Hippocampal formation (tissue), 2 donors: ENCODE data around the gene METTL6.
A peak's percentile ranks its signal among the peaks of the same experiment; 100 is the strongest.
"Not testable (repeated sequence)": the region's sequence is repeated elsewhere in the genome, so short reads cannot be mapped to it uniquely, and the experiment has no call there.

Experiments used
- DNase-seq, 2 donors: peaks; one replicate each; lab custom pipeline; 2025; lab: John Stamatoyannopoulos, UW

METTL6 gene

DNA sequence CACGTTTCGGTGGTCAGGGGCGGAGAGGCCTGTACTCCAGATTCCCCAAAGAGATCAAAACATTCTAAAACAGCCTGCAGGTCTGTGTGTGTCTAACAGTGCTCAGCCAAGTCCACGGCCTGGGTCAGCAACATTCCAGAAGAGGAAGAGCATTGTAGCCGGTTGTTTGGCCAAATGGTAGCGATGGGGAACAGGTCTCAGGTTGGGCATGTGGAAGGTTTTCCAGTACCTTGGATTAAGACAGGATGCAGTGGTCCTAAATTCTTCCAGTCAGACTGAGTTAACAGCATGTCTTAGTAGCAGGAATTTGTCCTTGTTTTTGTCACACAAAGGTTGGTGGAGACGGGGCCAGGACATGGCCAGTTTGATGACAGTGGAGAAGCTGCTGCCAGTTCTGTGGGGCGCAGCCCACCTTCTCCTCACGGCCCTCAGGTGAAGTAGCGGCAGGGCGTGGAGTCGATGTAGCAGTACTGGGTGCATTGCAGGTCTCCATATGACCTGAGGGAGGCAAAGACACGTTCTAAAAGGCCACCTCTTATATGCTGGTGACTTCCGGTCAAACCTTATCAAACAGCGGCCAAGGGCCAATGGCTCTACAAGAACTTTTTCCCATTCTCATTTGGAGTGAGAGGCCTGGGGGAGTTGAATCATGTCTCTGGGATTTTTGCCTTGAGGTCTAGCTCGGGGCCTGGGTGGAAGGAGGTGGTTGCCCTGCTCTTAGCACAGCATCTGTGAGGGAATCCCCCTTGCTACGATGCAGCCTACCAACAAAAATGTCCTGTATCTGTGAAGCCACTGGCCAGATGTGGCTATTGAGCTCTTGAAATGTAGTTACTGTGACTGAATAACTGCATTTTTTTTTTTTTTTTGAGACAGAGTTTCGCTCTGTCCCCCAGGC is 24.1 kb upstream of the METTL6 start:
- no peak for DNase-seq

DNA sequence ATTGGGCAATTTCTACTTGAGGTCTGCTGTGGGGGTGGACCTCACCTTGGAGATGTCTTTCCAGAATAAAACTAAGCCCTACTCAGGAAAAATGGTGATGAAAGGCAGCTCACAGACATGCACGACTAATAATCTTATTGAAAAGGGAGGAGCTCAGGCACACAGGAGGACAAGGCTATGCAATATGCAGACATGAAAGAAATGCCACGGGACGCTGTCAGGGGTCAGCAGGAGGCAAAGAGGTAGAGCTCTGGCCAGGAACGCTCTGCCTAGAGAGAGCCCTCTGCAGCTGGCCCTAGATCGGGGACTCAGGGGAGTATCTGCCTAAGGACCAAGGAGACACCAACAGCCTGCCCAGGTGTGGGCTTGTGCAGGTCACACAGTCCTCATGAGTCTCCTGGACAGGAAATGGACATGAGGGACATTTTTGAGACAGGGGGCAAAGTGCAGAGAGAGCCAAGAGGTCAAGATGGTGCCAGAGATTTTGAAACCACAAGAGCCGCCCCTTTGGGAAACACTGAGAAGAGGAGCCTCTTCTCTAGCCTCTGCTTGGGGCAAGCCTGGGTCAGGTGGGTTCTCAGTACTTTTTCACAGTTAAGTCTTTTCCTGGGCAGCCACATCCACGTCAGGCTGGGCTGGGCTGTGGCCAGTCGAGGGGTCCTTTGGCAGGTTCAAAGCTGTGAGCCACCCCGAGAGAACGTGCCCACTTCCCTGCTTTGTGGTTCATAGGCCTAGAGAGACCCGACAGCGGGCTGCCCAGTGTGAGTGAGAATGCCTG is 23.3 kb upstream of the METTL6 start:
- no peak for DNase-seq

DNA sequence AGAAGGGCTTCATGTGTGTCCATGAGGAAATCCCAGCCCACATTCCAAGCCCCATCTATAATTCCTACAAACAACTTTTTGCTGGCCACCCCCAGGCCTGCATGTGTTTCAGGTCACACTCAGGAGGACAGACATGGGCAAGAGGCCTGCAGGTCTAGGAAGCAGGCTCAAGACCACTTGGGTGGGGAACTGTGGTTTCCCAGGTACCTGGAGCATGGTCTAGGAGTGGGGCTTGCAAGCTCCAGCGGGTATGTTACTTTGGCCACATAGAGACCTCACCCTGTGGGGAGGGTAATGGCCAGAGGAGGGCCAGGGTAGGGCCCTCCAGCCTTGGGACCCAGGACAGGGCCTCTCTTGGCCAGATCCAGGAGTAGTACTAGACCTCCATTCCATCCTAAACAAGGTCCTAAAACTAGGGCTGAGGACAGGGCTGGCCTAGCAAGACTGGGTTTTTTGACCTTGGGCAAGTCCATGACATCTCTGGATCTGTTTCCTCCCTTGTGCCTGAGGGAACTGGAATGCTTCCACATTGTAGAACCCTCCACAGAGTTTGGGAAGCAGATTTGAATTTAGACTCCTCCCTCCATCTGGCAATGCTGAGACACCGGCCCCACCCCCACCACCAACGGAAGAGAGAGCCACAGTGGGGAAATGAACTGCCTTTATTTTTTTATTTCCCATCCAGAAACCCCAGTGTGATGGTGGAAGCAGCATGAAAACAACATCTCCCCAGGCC is 22.3 kb upstream of the METTL6 start:
- no peak for DNase-seq

DNA sequence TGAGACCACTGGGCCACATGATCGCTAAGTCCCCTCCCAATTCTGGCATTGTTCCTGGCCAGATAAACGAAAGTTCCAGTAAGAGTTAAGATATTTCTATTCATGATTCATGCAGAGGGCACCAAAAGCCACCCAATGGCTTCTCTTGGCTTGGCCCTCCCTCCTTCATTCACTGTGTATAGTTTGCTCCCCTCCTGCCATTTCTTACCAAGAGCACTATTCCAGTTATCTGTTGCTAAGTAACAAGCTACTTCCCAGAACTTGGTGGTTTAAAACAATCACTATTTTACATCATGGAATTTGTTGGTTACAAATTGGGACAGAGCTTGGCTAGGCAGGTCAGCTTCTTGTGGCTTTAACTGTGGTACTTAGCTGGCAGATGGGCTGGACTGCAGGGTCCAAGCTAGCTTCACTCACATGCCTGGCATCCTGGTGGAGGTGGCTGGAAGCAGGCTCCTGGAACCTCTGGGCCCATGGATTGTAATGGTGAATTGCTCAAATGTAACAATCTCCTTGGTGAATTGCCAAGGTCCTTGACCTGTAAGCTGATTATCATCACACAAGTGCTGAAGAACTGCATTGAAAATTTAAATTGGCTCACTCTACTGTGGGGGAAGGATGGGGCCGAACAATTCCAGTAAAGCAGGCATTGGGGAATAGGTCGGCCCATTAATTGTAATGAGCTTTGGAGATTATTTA is 16.6 kb upstream of the METTL6 start:
- no peak for DNase-seq

DNA sequence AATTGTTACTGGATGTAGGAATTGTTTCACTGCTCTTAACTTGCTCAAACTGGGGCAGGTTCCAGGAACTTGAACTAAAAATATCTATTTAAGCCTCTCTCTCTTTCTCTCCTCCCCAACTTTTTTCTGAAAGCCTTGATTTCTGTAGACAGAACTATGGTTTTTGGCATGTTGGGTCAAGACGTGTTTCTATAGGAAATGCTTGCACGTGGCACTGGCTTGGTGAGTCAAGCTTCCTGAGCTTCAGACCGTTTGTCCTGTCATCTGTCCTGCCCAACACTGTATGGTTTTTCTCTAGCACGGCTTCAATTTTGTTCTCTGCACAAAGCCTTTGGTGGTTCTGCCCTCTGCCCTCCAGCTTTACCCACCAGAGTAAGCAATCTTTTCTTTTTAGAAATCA is 13.5 kb upstream of the METTL6 start:
- no peak for DNase-seq

DNA sequence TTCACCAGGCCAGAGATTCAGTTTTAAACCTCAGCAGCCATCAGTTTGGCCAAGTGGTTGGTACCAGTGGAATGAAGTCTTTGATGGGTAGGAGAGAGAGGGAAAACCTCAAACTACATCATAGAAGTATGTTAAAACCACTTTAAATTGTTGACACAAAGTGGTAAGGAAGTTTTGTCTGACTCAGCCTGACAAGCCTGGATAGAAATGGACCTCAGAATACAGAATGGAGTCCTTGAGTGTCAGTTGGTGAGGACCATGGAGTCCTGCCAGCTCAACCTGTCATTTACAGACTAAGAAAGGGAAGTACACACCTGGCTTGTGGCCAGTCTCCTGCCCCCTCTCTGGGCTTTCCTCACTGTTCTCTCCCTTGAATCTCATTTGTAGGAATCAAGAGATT is 12.1 kb upstream of the METTL6 start:
- no peak for DNase-seq

DNA sequence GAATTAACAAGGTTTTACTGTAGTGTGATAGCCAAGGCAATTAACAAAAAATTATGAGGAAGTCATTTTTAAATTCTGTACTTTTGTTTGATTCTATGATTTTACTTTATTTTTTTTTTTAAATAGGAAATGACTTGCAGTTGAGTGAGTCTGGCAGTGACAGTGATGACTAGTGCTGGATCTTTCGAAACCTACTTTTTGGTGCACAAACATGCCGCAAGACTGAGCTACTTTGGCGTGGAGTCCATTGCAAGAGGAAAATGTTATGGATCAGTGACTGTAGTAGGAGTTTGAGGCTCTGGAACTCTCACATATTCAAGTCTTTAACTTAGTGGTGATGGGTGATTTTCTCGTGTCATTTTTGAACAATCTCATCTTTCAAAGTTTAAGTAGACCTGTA is 11.6 kb upstream of the METTL6 start:
- DNase-seq = no peak

DNA sequence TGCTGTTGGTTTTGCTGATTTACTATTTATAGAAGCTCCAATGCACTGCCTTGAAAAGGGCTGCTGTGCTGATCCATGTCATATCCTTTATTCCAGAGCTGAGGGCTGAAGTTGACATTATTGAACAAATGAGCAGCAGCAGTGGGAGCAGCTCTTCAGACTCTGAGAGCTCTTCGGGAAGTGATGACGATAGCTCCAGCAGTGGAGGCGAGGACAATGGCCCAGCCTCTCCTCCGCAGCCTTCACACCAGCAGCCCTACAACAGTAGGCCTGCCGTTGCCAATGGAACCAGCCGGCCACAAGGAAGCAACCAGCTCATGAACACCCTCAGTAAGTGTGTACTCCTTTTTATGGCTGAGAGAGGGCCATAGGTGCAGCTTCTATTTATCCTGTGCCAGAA is 8.9 kb upstream of the METTL6 start:
- peak in 1 of 2 donors; percentile 17 for DNase-seq

DNA sequence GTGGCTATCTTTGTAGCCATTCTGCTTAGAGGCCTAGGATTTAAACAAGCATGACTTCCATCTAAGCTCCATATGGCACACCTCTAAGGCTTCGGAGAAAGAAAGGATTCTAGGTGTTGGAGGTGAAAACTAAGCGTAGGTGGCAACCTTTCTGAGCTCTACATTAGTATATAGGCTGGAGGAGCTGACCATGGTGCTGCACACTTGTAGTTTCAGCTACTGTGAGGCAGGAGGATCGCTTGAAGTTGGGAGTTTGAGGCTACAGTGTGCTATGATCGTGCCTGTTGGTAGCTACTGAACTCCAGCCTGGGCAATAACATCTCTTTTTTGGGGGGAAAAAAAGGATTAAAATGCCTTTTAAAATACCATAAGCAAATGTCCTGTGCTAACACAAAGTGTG is 7.4 kb upstream of the METTL6 start:
- no peak for DNase-seq

DNA sequence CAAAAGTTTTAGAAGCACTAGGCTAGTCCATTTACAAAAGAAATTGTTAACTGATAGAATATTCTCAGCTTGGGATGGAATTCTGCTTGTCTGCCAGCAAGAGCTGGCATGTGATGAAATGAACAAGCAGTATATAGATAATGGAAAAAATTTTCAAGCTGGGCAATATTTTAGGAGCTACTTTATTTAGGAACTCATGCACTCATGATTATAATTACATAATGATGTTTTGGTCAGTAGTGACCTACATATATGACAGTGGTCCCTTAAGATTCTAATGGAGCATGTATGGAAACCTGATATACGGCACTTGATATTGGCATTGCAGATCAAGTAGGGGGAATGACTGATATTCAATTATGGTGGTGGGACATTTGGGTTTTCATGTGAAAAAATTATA is 6.2 kb upstream of the METTL6 start:
- DNase-seq = no peak

DNA sequence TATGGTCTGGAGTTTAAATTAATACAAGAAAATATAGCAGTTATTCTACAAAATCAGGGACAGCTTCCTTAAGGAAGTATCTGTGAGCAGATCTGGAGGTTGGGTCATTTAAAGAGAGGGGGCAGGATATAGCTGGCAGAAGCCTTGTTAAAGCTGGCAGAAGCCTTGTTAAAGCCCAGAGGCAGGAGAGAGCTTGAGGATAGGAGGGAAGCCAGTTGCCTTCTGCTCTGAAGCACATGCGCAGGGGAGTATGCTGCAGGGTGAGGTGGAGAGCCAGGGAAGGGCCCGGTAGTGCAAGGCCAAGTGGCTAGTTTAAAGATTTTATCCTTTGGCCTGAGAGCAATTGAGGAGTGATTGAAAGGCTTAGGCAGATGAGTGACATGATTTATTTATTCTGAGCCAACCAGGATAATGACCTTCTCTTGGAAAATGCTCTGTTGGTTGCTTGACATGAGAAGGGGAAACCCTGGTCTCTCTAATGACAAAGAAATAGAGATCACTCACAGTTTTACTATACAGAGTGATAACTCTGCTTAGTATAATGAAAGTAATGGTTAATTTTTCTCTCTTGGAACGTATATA is 4.0 kb upstream of the METTL6 start:
- no peak for DNase-seq

DNA sequence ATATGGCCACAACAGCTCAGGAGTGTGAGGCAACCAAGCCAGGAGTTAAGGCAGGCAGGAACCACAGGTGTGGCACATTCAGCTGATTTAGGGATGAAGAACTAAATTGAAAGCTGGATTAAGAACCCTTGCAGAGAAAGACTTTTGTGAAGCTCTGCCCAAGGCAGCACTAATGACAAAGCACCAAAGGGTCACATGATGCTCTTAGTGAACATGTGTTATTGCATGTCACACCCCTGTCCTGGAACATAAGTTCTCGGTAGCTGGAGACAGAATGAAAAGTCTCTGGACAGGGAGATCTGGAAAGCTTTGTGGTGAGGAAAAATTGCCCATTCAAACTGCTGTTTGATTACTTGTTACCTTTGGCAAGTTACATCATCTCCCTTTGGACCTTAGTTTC is 3.3 kb upstream of the METTL6 start:
- DNase-seq = no peak

DNA sequence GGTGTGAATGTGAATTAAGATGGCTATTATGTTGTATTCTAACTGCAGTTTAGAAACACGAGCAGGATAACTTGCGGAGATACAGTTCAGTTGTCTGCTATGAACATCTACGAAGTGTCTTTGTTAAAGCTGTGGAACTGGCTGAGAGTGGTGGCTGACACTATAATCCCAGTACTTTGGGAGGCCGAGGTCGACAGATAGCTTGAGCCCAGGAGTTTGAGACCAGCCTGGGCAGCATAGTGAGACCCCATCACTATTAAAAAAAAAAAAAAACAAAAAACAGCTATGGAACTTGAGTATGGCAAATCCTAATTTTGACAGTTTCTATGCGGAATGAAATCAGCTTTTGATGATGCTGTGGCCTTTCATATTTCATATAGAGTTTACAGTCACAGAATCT is 1.7 kb upstream of the METTL6 start:
- no peak for DNase-seq

DNA sequence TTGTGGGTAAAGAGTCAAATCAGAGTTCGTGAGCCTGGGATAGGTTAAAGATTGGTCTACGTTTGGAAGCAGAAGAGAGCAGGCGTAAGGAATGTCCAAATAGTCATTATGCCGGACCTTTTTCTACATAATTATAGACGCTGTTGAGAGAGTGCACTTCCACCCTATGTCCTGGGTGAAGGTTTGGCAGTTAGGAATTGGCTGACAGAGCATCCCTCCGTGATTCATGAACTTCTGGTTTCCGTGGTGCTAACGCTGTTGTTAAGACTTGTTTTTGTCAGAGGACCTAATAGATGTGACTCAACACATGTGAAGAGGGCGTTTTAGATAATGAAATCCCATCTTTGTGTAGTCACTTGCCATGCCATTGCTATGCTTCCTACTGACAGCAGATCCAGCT is 1.2 kb upstream of the METTL6 start:
- no peak for DNase-seq

DNA sequence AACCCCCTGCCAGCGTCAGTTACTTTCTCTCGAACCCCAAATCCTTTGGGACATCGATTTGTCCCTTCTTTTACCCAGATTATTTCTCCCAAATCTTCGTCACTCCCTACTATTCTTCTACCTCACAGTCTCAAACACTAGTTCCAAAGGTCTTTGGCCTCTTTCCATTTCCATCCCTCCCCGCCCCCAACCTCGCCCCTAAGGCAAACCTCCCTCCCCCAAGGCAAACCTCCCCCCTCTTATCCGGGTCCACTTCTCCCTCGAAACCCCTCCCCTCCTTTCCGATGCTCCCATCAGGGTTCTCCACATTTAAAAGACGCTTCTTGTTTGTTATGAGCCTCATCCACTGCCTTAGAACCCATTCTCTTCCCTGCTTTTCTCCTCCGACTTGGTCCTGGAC is 637 bp upstream of the METTL6 start:
- no peak for DNase-seq

DNA sequence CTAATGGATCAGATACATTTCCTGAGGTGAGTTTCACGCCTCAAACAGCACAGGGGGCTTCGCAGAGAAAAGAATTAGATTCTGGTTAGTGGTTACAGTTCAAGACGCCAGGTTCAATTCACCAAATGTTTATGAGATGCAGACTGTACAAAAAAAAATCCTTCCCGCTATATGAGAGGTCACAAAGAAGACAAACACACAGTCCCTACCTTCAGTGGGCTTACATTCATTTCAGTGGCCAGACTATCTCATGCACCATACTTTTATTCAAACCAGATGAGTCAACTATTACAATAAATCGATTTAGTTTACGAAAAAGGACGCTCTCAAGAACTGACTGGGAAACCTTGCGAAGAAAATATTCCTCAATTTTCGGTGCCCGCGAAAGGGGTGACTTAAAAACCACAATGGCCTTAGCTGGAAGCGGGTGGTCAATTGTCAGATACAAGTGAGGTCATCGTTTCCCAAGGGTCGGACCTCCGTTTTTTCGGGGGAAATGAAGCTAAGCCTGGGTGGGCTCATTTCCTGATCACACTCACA is 695 bp downstream of the METTL6 start:
- no peak for DNase-seq

DNA sequence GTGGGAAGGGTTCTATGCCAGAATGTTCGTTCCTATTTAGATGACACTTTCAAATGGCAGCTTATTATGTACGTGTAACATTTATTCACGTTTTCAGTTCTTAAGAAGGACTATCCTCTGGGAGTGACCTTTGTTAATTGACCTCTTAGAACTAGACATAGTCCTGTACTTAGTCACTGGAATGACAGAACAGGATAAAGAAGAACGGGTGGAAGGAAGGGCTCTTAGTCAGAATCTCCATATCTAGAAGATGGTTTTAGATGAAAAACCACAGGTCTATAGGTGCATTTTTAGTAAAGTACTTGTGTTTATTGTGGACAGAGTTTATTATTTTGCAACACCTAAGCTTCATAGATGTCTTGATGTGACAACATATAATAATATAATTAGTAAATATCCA is 6.5 kb downstream of the METTL6 start:
- no peak for DNase-seq

DNA sequence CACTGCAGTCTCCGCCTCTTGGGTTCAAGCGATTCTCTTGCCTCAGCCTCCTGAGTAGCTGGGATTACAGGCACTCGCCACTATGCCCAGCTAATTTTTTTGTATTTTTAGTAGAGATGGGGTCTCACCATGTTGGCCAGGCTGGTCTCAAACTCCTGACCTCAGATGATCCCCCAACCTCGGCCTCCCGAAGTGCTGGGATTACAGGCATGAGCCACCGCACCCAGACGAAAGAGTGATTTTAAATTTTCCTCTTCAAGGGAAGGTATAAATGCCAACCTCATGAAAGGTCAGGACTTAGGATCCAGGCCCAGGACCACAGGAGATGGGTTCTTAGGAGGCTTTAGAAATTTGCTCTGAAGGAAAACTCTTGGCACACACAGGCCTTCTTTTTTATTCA is 16.4 kb downstream of the METTL6 start:
- DNase-seq = not testable (repeated sequence)

DNA sequence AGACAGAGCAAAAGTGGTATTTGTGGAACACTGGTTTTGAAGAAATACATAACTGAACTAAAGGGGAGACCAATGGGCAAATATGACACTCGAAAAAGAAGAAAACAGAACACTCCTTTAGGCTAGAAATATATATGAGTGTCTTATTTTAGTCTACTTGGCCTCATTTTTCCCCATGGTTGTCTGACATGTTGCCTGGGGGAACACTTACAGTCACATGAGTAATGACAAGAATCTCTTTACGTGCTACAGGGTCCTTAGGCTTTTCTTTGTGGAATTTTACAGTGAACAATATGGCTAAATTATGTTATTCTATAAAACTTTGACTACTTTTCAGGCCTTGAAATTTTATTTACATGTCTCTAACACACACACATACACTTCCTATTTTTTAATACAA is 17.6 kb downstream of the METTL6 start:
- no peak for DNase-seq

DNA sequence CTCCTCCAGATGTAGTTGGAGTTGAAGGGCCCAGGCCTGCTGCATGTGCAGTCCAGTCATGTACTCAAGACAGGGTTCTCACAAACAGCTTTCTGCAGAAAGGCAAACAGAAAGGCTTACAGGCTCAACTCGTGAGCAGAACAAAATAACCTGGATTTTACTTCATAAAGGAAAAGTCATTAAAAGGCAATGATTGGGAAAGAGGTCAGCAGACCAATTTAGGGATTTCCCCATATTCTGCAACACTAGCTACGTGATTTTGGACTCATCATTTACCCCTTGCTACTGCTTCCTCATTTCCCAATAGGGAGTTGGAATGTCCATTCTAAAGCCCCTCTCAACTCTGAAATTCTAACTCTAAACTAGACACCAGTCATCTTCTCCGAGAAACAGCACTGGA is 18.1 kb downstream of the METTL6 start:
- DNase-seq = no peak

DNA sequence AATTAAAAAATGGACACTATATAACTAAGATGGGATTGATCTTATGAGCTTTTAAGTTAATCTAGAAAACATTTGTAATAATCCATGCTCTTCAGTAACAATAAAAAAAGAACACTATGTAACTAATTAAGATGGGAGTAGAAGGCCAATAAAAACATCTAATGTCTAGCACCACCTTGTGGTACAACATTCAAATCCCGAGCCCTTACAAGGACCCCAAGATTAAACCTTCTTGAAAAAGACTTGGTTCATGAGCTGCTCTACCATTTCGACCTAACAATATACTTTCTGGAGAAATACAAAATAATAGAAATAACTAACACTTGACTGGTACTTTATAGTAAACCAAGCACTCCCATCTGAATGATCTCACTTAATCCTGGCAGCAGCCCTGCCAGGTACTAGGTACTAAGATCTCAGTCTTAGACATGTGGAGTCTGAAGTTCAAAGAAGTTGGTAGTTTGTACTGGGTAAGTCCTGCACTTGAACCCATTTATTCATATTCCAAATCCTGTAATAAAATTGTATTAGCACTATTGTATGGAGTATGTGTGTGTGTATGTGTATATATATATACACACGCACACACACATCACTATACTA is 21.8 kb downstream of the METTL6 start:
- peak in 1 of 2 donors; percentile 66 for DNase-seq
